Measurements from ENCODE around the gene TGFA. TPM values are rescaled to one million over a fixed set of nuclear protein-coding genes. Genes with fewer than 3 reads are reported as not detected.
A peak's percentile ranks its signal among the peaks of the same experiment; 100 is the strongest.

TGFA gene
- polyA plus RNA-seq, 1 donor (not counting 4 experiments of a cell fraction or from before 2014, with no cell fraction given): 51.7 TPM

DNA sequence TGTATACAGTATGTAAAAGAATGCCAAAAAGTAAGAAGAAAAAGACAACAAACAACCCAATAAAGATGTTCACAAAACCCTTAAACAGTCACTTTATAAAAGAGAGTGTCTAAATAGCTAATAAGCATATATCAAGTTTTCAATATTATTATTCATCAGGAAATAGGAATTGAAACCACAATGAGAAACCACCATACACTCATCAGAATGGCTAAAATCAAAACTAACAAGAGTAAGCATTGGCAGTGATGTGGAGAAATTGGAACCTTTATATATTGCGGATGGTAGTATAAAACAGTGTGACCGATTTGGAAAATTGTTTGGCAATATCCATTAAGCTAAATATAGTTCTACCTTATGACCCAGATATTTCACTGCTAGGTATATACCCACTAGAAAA is 20.5 kb upstream of the TGFA start:
- H3K79me2 ChIP-seq (ENCODE audit: control insufficient read depth, insufficient read depth, low read length): no peaks in the 10 kb centered on the region
- peaks cover 24% of the 10 kb centered on the region for H3K4me1 ChIP-seq (ENCODE audit: control insufficient read depth, extremely low read depth, insufficient read depth, low read length)
- no peak for DNase-seq (ENCODE audit: low read depth, low spot score)
- no peaks in the 10 kb centered on the region for H3K9me3 ChIP-seq (ENCODE audit: control insufficient read depth, low read depth, low read length)
- no peak overlapping the region for H3K9ac ChIP-seq (ENCODE audit: control insufficient read depth, extremely low read depth, insufficient read depth, low read length)
- no peak overlapping the region for H3K27ac ChIP-seq (ENCODE audit: control insufficient read depth, insufficient read depth, low read length)
- no peaks in the 10 kb centered on the region for H4K20me1 ChIP-seq (ENCODE audit: control insufficient read depth, extremely low read depth, insufficient read depth, low read length)
- no peak overlapping the region for H2AFZ ChIP-seq (ENCODE audit: control insufficient read depth, low read length)
- H3K9me1 ChIP-seq (ENCODE audit: control insufficient read depth, extremely low read depth, insufficient read depth, low read length): no peaks in the 10 kb centered on the region
- no peak overlapping the region for H3K4me3 ChIP-seq (ENCODE audit: control insufficient read depth in 2 of 3, extremely low read depth in 1 of 3, insufficient read depth in 2 of 3, low read depth in 1 of 3, low read length in 3 of 3)
- dilution Hi-C loops (cut with MboI; ENCODE audit: extremely low pct_ligation_motif_present, low sequenced_read_pairs): no loop called here
- no peaks in the 10 kb centered on the region for H3K27me3 ChIP-seq (ENCODE audit: control insufficient read depth, extremely low read depth, insufficient read depth, low read length)
- TF ChIP-seq, protein P1, sequence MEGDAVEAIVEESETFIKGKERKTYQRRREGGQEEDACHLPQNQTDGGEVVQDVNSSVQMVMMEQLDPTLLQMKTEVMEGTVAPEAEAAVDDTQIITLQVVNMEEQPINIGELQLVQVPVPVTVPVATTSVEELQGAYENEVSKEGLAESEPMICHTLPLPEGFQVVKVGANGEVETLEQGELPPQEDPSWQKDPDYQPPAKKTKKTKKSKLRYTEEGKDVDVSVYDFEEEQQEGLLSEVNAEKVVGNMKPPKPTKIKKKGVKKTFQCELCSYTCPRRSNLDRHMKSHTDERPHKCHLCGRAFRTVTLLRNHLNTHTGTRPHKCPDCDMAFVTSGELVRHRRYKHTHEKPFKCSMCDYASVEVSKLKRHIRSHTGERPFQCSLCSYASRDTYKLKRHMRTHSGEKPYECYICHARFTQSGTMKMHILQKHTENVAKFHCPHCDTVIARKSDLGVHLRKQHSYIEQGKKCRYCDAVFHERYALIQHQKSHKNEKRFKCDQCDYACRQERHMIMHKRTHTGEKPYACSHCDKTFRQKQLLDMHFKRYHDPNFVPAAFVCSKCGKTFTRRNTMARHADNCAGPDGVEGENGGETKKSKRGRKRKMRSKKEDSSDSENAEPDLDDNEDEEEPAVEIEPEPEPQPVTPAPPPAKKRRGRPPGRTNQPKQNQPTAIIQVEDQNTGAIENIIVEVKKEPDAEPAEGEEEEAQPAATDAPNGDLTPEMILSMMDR (optimal IDR thresholded peaks at IDR 0.05 in 1 of 3, IDR thresholded peaks at IDR 0.05 in 1 of 3, conservative IDR thresholded peaks at IDR 0.05 in 1 of 3; ENCODE audit: extremely low read depth in 1 of 3, insufficient read depth in 2 of 3, low read length in 3 of 3): no peak
- no peak for TF ChIP-seq EZH2 (IDR thresholded peaks at IDR 0.05; ENCODE audit: low read length)
- no peak overlapping the region for H3K4me2 ChIP-seq (ENCODE audit: control insufficient read depth, extremely low read depth, insufficient read depth, low read depth, low read length)
- H3K36me3 ChIP-seq (ENCODE audit: control insufficient read depth in 2 of 2, extremely low read depth in 1 of 2, insufficient read depth in 2 of 2, low read length in 2 of 2): no peaks in the 10 kb centered on the region
- FAIRE-seq: no peak

GRCh38 chr2:70570041-70570661 is 16.5 kb upstream of the TGFA start:
- Histone ChIP-seq H3K27me3 (ENCODE audit: control insufficient read depth, extremely low read depth, insufficient read depth, low read length) (no peaks in the 10 kb centered on the region), H3K4me1 (ENCODE audit: control insufficient read depth, extremely low read depth, insufficient read depth, low read length) (peaks cover 31% of the 10 kb centered on the region), H3K4me2 (ENCODE audit: control insufficient read depth, extremely low read depth, insufficient read depth, low read depth, low read length) (peak overlapping the region; percentile 60), H3K27ac (ENCODE audit: control insufficient read depth, insufficient read depth, low read length) (peak overlapping the region; percentile 89), H3K9ac (ENCODE audit: control insufficient read depth, extremely low read depth, insufficient read depth, low read length) (peak overlapping the region; percentile 50), H3K9me3 (ENCODE audit: control insufficient read depth, low read depth, low read length) (no peaks in the 10 kb centered on the region), H3K79me2 (ENCODE audit: control insufficient read depth, insufficient read depth, low read length) (no peaks in the 10 kb centered on the region), H3K36me3 (ENCODE audit: control insufficient read depth in 2 of 2, extremely low read depth in 1 of 2, insufficient read depth in 2 of 2, low read length in 2 of 2) (no peaks in the 10 kb centered on the region), H2AFZ (ENCODE audit: control insufficient read depth, low read length) (peak overlapping the region; percentile 51), H3K4me3 (ENCODE audit: control insufficient read depth in 2 of 3, extremely low read depth in 1 of 3, insufficient read depth in 2 of 3, low read depth in 1 of 3, low read length in 3 of 3) (peak overlapping the region in 2 of 3 experiments; percentile 9 to 16), H4K20me1 (ENCODE audit: control insufficient read depth, extremely low read depth, insufficient read depth, low read length) (no peaks in the 10 kb centered on the region), H3K9me1 (ENCODE audit: control insufficient read depth, extremely low read depth, insufficient read depth, low read length) (no peaks in the 10 kb centered on the region)
- peak; percentile 85 for DNase-seq (ENCODE audit: low read depth, low spot score)
- dilution Hi-C loops (cut with MboI; ENCODE audit: extremely low pct_ligation_motif_present, low sequenced_read_pairs): no loop called here
- TF ChIP-seq, protein P1 (optimal IDR thresholded peaks at IDR 0.05 in 1 of 3, IDR thresholded peaks at IDR 0.05 in 1 of 3, conservative IDR thresholded peaks at IDR 0.05 in 1 of 3; ENCODE audit: extremely low read depth in 1 of 3, insufficient read depth in 2 of 3, low read length in 3 of 3): no peak
- no peak for TF ChIP-seq EZH2 (IDR thresholded peaks at IDR 0.05; ENCODE audit: low read length)
- FAIRE-seq: peak; percentile 99
